Measurements from ENCODE around the gene HIF3A. TPM values are rescaled to one million over a fixed set of nuclear protein-coding genes. Genes with fewer than 3 reads are reported as not detected.
"Not testable (repeated sequence)": the region's sequence is repeated elsewhere in the genome, so short reads cannot be mapped to it uniquely, and the experiment has no call there.

The HIF3A gene
- total and polyA plus RNA-seq, 2 donors, result 0.66 to 13.1 TPM

DNA sequence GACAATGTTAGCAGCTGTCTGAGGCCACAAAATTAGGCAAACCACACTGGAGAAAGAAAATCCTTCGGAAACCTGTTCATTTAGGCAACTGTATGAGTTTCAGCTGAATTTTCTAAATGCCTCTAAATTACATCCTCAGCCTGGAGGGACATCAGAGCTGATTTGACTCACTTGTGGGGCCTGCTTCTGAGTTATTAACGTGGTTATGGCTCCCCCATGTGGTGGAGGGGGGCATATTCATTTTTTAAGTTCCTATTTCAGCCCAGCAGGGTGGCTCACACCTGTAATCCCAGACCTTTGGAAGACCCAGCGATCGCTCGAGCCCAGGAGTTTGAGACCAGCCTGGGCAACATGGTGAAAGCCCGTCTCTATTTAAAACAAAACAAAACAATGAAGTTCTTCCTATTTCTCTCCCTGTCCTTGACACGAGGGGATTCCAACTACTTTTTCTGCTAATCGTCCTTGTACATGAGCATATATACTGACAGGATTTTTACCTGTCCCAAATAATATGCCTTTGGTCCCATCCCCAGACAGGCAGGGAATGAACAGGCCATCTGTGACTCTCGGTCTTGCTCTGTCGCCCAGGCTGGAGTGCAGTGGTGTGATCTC, 31.5 kb upstream of the HIF3A start:
- H3K36me3 ChIP-seq (ENCODE audit: control insufficient read depth in 2 of 2, insufficient read depth in 2 of 2, low read length in 1 of 2), result no peaks in the 10 kb centered on the region
- H3K4me1 ChIP-seq (ENCODE audit: control insufficient read depth in 2 of 2, insufficient read depth in 2 of 2, low read length in 2 of 2), result no peaks in the 10 kb centered on the region
- peaks cover 2 to 11% of the 10 kb centered on the region in 2 donors for H3K27me3 ChIP-seq (ENCODE audit: control insufficient read depth in 2 of 2, insufficient read depth in 1 of 2, low read length in 1 of 2)
- no peak overlapping the region for H3K27ac ChIP-seq (ENCODE audit: low read depth in 1 of 2, low read length in 1 of 2)
- no peaks in the 10 kb centered on the region for H3K9me3 ChIP-seq (ENCODE audit: control insufficient read depth in 2 of 2, insufficient read depth in 1 of 2, low read length in 1 of 2)
- H3K4me3 ChIP-seq (ENCODE audit: low read length in 2 of 2), result no peak overlapping the region
- DNase-seq (ENCODE audit: low read depth in 6 of 9, low spot score in 9 of 9), result peak; percentile 19 to 66 (median 49)
- 24% methylated on average over 10 of the region's 10 CpGs for WGBS

DNA sequence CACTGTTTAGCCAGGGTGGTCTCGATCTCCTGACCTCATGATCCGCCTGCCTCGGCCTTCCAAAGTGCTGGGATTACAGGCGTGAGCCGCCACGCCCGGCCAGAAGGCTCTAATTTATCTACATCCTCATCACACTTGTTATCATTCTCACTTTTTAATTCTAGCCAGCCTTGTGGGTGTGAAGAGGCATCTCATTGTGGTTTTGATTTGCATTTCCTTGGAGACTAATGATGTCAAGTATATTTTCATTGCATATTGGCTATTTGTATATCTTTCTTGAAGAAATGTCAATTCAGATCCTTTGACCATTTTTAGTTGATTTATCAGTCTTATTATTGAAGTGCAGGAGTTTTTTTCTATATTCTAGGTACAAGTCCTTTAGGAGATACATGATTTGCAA, 27.7 kb upstream of the HIF3A start:
- H3K4me3 ChIP-seq (ENCODE audit: low read length in 2 of 2), result no peak overlapping the region
- no peak for DNase-seq (ENCODE audit: low read depth in 6 of 9, low spot score in 9 of 9)
- no peaks in the 10 kb centered on the region for H3K36me3 ChIP-seq (ENCODE audit: control insufficient read depth in 2 of 2, insufficient read depth in 2 of 2, low read length in 1 of 2)
- no peaks in the 10 kb centered on the region for H3K9me3 ChIP-seq (ENCODE audit: control insufficient read depth in 2 of 2, insufficient read depth in 1 of 2, low read length in 1 of 2)
- WGBS, result 93% methylated on average over 7 of the region's 7 CpGs
- no peaks in the 10 kb centered on the region for H3K4me1 ChIP-seq (ENCODE audit: control insufficient read depth in 2 of 2, insufficient read depth in 2 of 2, low read length in 2 of 2)
- peaks cover 2 to 31% of the 10 kb centered on the region in 2 donors for H3K27me3 ChIP-seq (ENCODE audit: control insufficient read depth in 2 of 2, insufficient read depth in 1 of 2, low read length in 1 of 2)
- no peak overlapping the region for H3K27ac ChIP-seq (ENCODE audit: low read depth in 1 of 2, low read length in 1 of 2)

GRCh38 chr19:46270521-46271256, 26.2 kb upstream of the HIF3A start:
- Histone ChIP-seq H3K27ac (ENCODE audit: low read depth in 1 of 2, low read length in 1 of 2) (no peak overlapping the region), H3K4me1 (ENCODE audit: control insufficient read depth in 2 of 2, insufficient read depth in 2 of 2, low read length in 2 of 2) (no peaks in the 10 kb centered on the region), H3K9me3 (ENCODE audit: control insufficient read depth in 2 of 2, insufficient read depth in 1 of 2, low read length in 1 of 2) (no peaks in the 10 kb centered on the region), H3K4me3 (ENCODE audit: low read length in 2 of 2) (no peak overlapping the region), H3K27me3 (ENCODE audit: control insufficient read depth in 2 of 2, insufficient read depth in 1 of 2, low read length in 1 of 2) (peaks cover 2 to 31% of the 10 kb centered on the region in 2 donors), H3K36me3 (ENCODE audit: control insufficient read depth in 2 of 2, insufficient read depth in 2 of 2, low read length in 1 of 2) (no peaks in the 10 kb centered on the region)
- no peak for DNase-seq (ENCODE audit: low read depth in 6 of 9, low spot score in 9 of 9)
- 34% methylated on average over 17 of the region's 17 CpGs for WGBS

GRCh38 chr19:46271481-46272197, 25.2 kb upstream of the HIF3A start:
- no peaks in the 10 kb centered on the region for H3K9me3 ChIP-seq (ENCODE audit: control insufficient read depth in 2 of 2, insufficient read depth in 1 of 2, low read length in 1 of 2)
- H3K4me1 ChIP-seq (ENCODE audit: control insufficient read depth in 2 of 2, insufficient read depth in 2 of 2, low read length in 2 of 2), result no peaks in the 10 kb centered on the region
- no peak for DNase-seq (ENCODE audit: low read depth in 6 of 9, low spot score in 9 of 9)
- peaks cover 2 to 31% of the 10 kb centered on the region in 2 donors for H3K27me3 ChIP-seq (ENCODE audit: control insufficient read depth in 2 of 2, insufficient read depth in 1 of 2, low read length in 1 of 2)
- WGBS, result 48% methylated on average over 8 of the region's 8 CpGs
- no peak overlapping the region for H3K4me3 ChIP-seq (ENCODE audit: low read length in 2 of 2)
- H3K27ac ChIP-seq (ENCODE audit: low read depth in 1 of 2, low read length in 1 of 2), result no peak overlapping the region
- no peaks in the 10 kb centered on the region for H3K36me3 ChIP-seq (ENCODE audit: control insufficient read depth in 2 of 2, insufficient read depth in 2 of 2, low read length in 1 of 2)

DNA sequence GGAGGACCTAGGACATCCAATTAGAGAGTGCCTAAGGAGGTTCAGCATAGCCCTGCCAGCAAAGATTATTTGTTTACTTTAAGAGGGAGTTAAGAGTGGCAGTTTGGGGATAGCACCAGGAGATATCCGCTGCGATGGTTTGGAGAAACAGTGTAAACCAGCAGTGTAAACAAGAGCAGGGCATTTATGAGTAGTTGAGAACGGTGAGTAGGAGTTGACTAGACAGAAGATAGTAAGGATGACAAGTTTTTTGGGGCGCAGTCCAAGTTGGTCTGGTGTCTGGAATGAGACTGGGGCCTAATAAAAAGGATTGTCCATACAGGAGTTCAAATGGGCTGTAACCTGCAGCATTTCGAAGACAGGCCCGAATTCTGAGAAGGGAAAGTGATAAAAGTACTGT, 22.9 kb upstream of the HIF3A start:
- H3K27ac ChIP-seq (ENCODE audit: low read depth in 1 of 2, low read length in 1 of 2); H3K4me1 ChIP-seq (ENCODE audit: control insufficient read depth in 2 of 2, insufficient read depth in 2 of 2, low read length in 2 of 2); H3K36me3 ChIP-seq (ENCODE audit: control insufficient read depth in 2 of 2, insufficient read depth in 2 of 2, low read length in 1 of 2); H3K4me3 ChIP-seq (ENCODE audit: low read length in 2 of 2); DNase-seq (ENCODE audit: low read depth in 6 of 9, low spot score in 9 of 9); H3K9me3 ChIP-seq (ENCODE audit: control insufficient read depth in 2 of 2, insufficient read depth in 1 of 2, low read length in 1 of 2): not testable (repeated sequence)
- WGBS, result 94% methylated on average over 6 of the region's 6 CpGs
- H3K27me3 ChIP-seq (ENCODE audit: control insufficient read depth in 2 of 2, insufficient read depth in 1 of 2, low read length in 1 of 2), result peaks cover 2 to 30% of the 10 kb centered on the region in 2 donors

GRCh38 chr19:46279177-46279576, 17.7 kb upstream of the HIF3A start:
- H3K27ac ChIP-seq (ENCODE audit: low read depth in 1 of 2, low read length in 1 of 2), result no peak overlapping the region
- H3K9me3 ChIP-seq (ENCODE audit: control insufficient read depth in 2 of 2, insufficient read depth in 1 of 2, low read length in 1 of 2), result no peaks in the 10 kb centered on the region
- no peaks in the 10 kb centered on the region for H3K36me3 ChIP-seq (ENCODE audit: control insufficient read depth in 2 of 2, insufficient read depth in 2 of 2, low read length in 1 of 2)
- 91% methylated on average over 7 of the region's 7 CpGs for WGBS
- DNase-seq (ENCODE audit: low read depth in 6 of 9, low spot score in 9 of 9), result no peak
- no peak overlapping the region for H3K4me3 ChIP-seq (ENCODE audit: low read length in 2 of 2)
- peaks cover 0 to 3% of the 10 kb centered on the region in 2 donors for H3K27me3 ChIP-seq (ENCODE audit: control insufficient read depth in 2 of 2, insufficient read depth in 1 of 2, low read length in 1 of 2)
- H3K4me1 ChIP-seq (ENCODE audit: control insufficient read depth in 2 of 2, insufficient read depth in 2 of 2, low read length in 2 of 2), result no peaks in the 10 kb centered on the region

DNA sequence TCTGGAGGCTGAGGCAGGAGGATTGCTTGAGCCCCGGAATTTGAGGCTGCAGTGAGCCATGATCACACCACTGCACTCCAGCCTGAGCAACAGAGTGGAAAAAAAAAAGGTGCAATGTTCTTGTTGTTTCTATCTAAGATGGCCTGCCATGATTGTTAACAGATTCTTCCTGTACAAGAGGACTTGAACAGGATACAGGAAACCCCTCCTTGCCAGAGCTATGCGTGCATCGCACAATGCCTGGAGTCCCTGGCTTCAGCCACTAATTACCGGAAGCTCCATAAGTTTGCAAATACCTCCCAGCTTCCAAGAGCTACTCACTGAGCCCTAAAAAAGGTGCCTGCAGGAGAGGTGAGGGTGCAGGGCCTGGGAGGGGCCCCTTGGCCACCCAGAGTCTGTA, 13.1 kb upstream of the HIF3A start:
- H3K9me3 ChIP-seq (ENCODE audit: control insufficient read depth in 2 of 2, insufficient read depth in 1 of 2, low read length in 1 of 2), result no peaks in the 10 kb centered on the region
- 62% methylated on average over 4 of the region's 4 CpGs for WGBS
- no peak overlapping the region for H3K4me3 ChIP-seq (ENCODE audit: low read length in 2 of 2)
- H3K36me3 ChIP-seq (ENCODE audit: control insufficient read depth in 2 of 2, insufficient read depth in 2 of 2, low read length in 1 of 2), result no peaks in the 10 kb centered on the region
- peaks cover 0 to 3% of the 10 kb centered on the region in 2 donors for H3K27me3 ChIP-seq (ENCODE audit: control insufficient read depth in 2 of 2, insufficient read depth in 1 of 2, low read length in 1 of 2)
- no peak overlapping the region for H3K27ac ChIP-seq (ENCODE audit: low read depth in 1 of 2, low read length in 1 of 2)
- no peaks in the 10 kb centered on the region for H3K4me1 ChIP-seq (ENCODE audit: control insufficient read depth in 2 of 2, insufficient read depth in 2 of 2, low read length in 2 of 2)
- DNase-seq (ENCODE audit: low read depth in 6 of 9, low spot score in 9 of 9), result no peak

GRCh38 chr19:46284635-46285034, 12.2 kb upstream of the HIF3A start:
- Histone ChIP-seq H3K9me3 (ENCODE audit: control insufficient read depth in 2 of 2, insufficient read depth in 1 of 2, low read length in 1 of 2) (no peaks in the 10 kb centered on the region), H3K27me3 (ENCODE audit: control insufficient read depth in 2 of 2, insufficient read depth in 1 of 2, low read length in 1 of 2) (no peaks in the 10 kb centered on the region), H3K36me3 (ENCODE audit: control insufficient read depth in 2 of 2, insufficient read depth in 2 of 2, low read length in 1 of 2) (no peaks in the 10 kb centered on the region), H3K4me1 (ENCODE audit: control insufficient read depth in 2 of 2, insufficient read depth in 2 of 2, low read length in 2 of 2) (no peaks in the 10 kb centered on the region), H3K27ac (ENCODE audit: low read depth in 1 of 2, low read length in 1 of 2) (no peak overlapping the region), H3K4me3 (ENCODE audit: low read length in 2 of 2) (no peak overlapping the region)
- WGBS, result 68% methylated on average over 9 of the region's 9 CpGs
- DNase-seq (ENCODE audit: low read depth in 6 of 9, low spot score in 9 of 9), result no peak

DNA sequence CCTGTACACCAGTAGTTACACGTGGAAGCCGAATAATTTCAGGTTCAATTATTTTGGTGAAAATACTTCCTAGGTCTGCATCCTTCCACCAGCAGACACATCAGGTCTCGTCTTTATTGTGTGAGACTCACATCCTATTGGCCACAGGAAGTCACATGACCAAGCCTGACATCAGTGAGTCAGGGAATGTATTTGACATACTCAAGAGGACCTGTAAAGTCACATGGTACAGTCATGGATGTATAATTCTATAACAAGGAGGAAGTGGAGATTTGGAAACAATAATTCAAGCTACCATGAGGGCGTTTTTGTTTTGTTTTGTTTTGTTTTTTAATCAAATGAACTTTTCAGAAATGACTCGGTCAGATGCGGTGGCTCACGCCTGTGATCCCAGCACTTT, 9.3 kb upstream of the HIF3A start:
- Histone ChIP-seq H3K27me3 (ENCODE audit: control insufficient read depth in 2 of 2, insufficient read depth in 1 of 2, low read length in 1 of 2) (no peaks in the 10 kb centered on the region), H3K4me1 (ENCODE audit: control insufficient read depth in 2 of 2, insufficient read depth in 2 of 2, low read length in 2 of 2) (no peaks in the 10 kb centered on the region), H3K36me3 (ENCODE audit: control insufficient read depth in 2 of 2, insufficient read depth in 2 of 2, low read length in 1 of 2) (no peaks in the 10 kb centered on the region), H3K27ac (ENCODE audit: low read depth in 1 of 2, low read length in 1 of 2) (no peak overlapping the region), H3K9me3 (ENCODE audit: control insufficient read depth in 2 of 2, insufficient read depth in 1 of 2, low read length in 1 of 2) (peaks cover 0 to 5% of the 10 kb centered on the region in 2 donors), H3K4me3 (ENCODE audit: low read length in 2 of 2) (no peak overlapping the region)
- DNase-seq (ENCODE audit: low read depth in 6 of 9, low spot score in 9 of 9), result no peak
- 69% methylated on average over 7 of the region's 7 CpGs for WGBS
